HEK293 (cell line): ENCODE data around the gene MRGPRX1.

Experiments used
- CTCF ChIA-PET: fragments of 350-600 bp; formaldehyde crosslinking; extraction: SDS; loops from one replicate; lab custom pipeline; 2021; ENCODE audit warnings: antibody characterized with exemption; lab: Yijun Ruan, JAX
- POLR2A ChIA-PET: fragments of 300-600 bp; formaldehyde crosslinking; extraction: SDS; loops from one replicate; lab custom pipeline; 2020; ENCODE audit warnings: antibody characterized with exemption, inconsistent platforms; lab: Yijun Ruan, JAX
- H3K27ac ChIP-seq: fragments of 200-500 bp; sonication (Bioruptor generic); 2 replicates; pipeline ENCODE4 v1.5.1; 2014; ENCODE audit warnings: low read depth, low read length, control low read depth, inconsistent platforms; ENCODE audit errors: extremely low read depth
- H3K36me3 ChIP-seq, 2 experiments: fragments of 200-500 bp in 1 of 2; sonication (Bioruptor generic) in 1 of 2; 1 replicate in 1 of 2; 2 replicates in 1 of 2; pipeline ENCODE4 v1.5.1; 2014 to 2017; ENCODE audit warnings: inconsistent platforms in 2 of 2, low read length in 2 of 2; ENCODE audit not compliant: control insufficient read depth in 2 of 2, insufficient read depth in 1 of 2
- H3K4me1 ChIP-seq: fragments of 200-500 bp; sonication (Bioruptor generic); 2 replicates; pipeline ENCODE4 v1.5.1; 2014; ENCODE audit warnings: mild to moderate bottlenecking, low read length, inconsistent platforms; ENCODE audit not compliant: control insufficient read depth, insufficient read depth
- H3K4me3 ChIP-seq: 2 replicates; pipeline ENCODE4 v1.5.1; 2011; ENCODE audit warnings: low read depth, mild to moderate bottlenecking, control low read depth, low read length, moderate library complexity
- H3K9me3 ChIP-seq: fragments of 200-500 bp; sonication (Bioruptor generic); 2 replicates; pipeline ENCODE4 v1.5.1; 2014; ENCODE audit warnings: low read depth, low read length, inconsistent platforms; ENCODE audit not compliant: control insufficient read depth, insufficient read depth
- EGR2 ChIP-seq: fragments of 450-650 bp; formaldehyde crosslinking; IDR thresholded peaks from 2 replicates; pipeline ENCODE4 v1.5.1; 2016; ENCODE audit warnings: low read depth, missing biosample characterization, missing genetic modification characterization
- HIC1 ChIP-seq: fragments of 450-650 bp; formaldehyde crosslinking; IDR thresholded peaks from 2 replicates; pipeline ENCODE4 v1.5.1; 2016; ENCODE audit warnings: missing biosample characterization, missing genetic modification characterization
- KLF10 ChIP-seq: fragments of 450-650 bp; IDR thresholded peaks from 2 replicates; pipeline ENCODE4 v1.5.1; 2018; ENCODE audit warnings: missing biosample characterization, mild to moderate bottlenecking, missing genetic modification characterization
- KLF7 ChIP-seq: fragments of 450-650 bp; formaldehyde crosslinking; IDR thresholded peaks from 2 replicates; pipeline ENCODE4 v1.5.1; 2016; ENCODE audit warnings: missing biosample characterization, missing genetic modification characterization, borderline replicate concordance
- MEIS1 ChIP-seq: sonication (generic); formaldehyde crosslinking; IDR thresholded peaks from 2 replicates; pipeline ENCODE4 v1.8.1; 2022; ENCODE audit warnings: missing genetic modification reagents, mild to moderate bottlenecking, borderline replicate concordance
- MZF1 ChIP-seq: fragments of 450-650 bp; formaldehyde crosslinking; IDR thresholded peaks from 2 replicates; pipeline ENCODE4 v1.5.1; 2017; ENCODE audit warnings: missing biosample characterization, missing genetic modification characterization, borderline replicate concordance
- PRDM10 ChIP-seq: fragments of 450-650 bp; formaldehyde crosslinking; IDR thresholded peaks from 2 replicates; pipeline ENCODE4 v1.5.1; 2016; ENCODE audit warnings: missing biosample characterization, missing genetic modification characterization
- REPIN1 ChIP-seq: fragments of 450-650 bp; formaldehyde crosslinking; IDR thresholded peaks from 2 replicates; pipeline ENCODE4 v1.5.1; 2017; ENCODE audit warnings: missing biosample characterization, missing genetic modification characterization, low read depth
- TCF7L2 ChIP-seq: IDR thresholded peaks from 2 replicates; pipeline ENCODE4 v1.6.1; 2011; ENCODE audit warnings: low read depth, mild to moderate bottlenecking, inconsistent platforms, low read length, moderate library complexity, borderline replicate concordance
- ZNF184 ChIP-seq: fragments of 450-650 bp; IDR thresholded peaks from 2 replicates; pipeline ENCODE4 v1.5.1; 2018; ENCODE audit warnings: missing biosample characterization, mild to moderate bottlenecking, missing genetic modification characterization
- ZNF221 ChIP-seq: fragments of 450-650 bp; formaldehyde crosslinking; IDR thresholded peaks from 2 replicates; pipeline ENCODE4 v1.5.1; 2017; ENCODE audit warnings: missing biosample characterization, missing genetic modification characterization, borderline replicate concordance
- ZNF391 ChIP-seq: fragments of 450-650 bp; formaldehyde crosslinking; IDR thresholded peaks from 2 replicates; pipeline ENCODE4 v1.5.1; 2016; ENCODE audit warnings: low read depth, missing biosample characterization, missing genetic modification characterization, borderline replicate concordance
- ZNF449 ChIP-seq: fragments of 450-650 bp; formaldehyde crosslinking; IDR thresholded peaks from 2 replicates; pipeline ENCODE4 v1.5.1; 2017; ENCODE audit warnings: missing biosample characterization, mild to moderate bottlenecking, missing genetic modification characterization, moderate library complexity
- ZNF513 ChIP-seq: fragments of 450-650 bp; IDR thresholded peaks from 2 replicates; pipeline ENCODE4 v1.5.1; 2018; ENCODE audit warnings: missing biosample characterization, missing genetic modification characterization
- ZNF549 ChIP-seq: fragments of 450-650 bp; IDR thresholded peaks from 2 replicates; pipeline ENCODE4 v1.5.1; 2018; ENCODE audit warnings: missing biosample characterization, missing genetic modification characterization, mild to moderate bottlenecking, inconsistent platforms, moderate library complexity
- ZNF555 ChIP-seq: fragments of 450-650 bp; formaldehyde crosslinking; conservative IDR thresholded peaks from 2 replicates; pipeline ENCODE4 v1.5.1; 2017; ENCODE audit warnings: missing biosample characterization, mild to moderate bottlenecking, missing genetic modification characterization, inconsistent platforms
- ZNF629 ChIP-seq: fragments of 450-650 bp; formaldehyde crosslinking; IDR thresholded peaks from 2 replicates; pipeline ENCODE4 v1.5.1; 2017; ENCODE audit warnings: missing biosample characterization, missing genetic modification characterization
- ZNF660 ChIP-seq: fragments of 450-650 bp; IDR thresholded peaks from 2 replicates; pipeline ENCODE4 v1.5.1; 2018; ENCODE audit warnings: missing biosample characterization, mild to moderate bottlenecking, missing genetic modification characterization
- ZNF701 ChIP-seq: fragments of 450-650 bp; formaldehyde crosslinking; IDR thresholded peaks from 2 replicates; pipeline ENCODE4 v1.5.1; 2016; ENCODE audit warnings: missing biosample characterization, missing genetic modification characterization
- TF ChIP-seq, protein P1 (sequence below): IDR thresholded peaks from 2 replicates; pipeline ENCODE4 v1.6.1; 2011; ENCODE audit warnings: mild to moderate bottlenecking, low read depth, low read length, borderline replicate concordance

MRGPRX1 gene

DNA sequence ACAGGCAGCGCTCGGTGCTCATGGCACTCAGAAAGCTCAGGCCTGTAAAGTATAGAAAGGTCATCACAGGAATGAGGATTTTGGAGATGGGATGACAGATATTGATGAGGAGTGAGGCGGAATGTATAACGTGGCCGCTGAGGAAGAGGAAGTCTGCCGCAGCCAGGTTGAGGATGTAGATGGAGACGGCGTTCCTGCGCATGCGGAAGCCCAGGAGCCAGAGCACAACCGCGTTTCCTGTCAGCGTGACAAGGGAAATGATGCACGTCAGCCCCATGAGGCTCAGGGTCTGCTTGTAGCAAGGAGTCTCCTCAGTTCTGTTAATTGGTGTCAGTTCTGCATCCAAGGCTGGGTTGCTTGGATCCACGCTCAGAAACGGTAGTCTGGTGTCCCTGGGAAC is 33.1 kb upstream of the MRGPRX1 start:
- ChIA-PET POLR2A (no interaction called here), CTCF (interaction anchor here (0.5 kb wide), 1 partner anchor 1740 kb away, joined by 4 read pairs; no protein-coding TSS in a partner anchor)
- no peak for TF ChIP-seq MZF1 (tag by site-specific recombination)
- no peak for TF ChIP-seq ZNF184
- TF ChIP-seq ZNF629 (tag by site-specific recombination): no peak
- TF ChIP-seq ZNF391 (tag by site-specific recombination): no peak
- TF ChIP-seq PRDM10 (tag by site-specific recombination): no peak
- TF ChIP-seq MEIS1 (CRISPR knock-in tag): no peak
- TF ChIP-seq ZNF701 (tag by site-specific recombination): no peak
- no peak for TF ChIP-seq ZNF513 (tag by site-specific recombination)
- no peak for TF ChIP-seq HIC1 (tag by site-specific recombination)
- TF ChIP-seq KLF7 (tag by site-specific recombination): no peak
- TF ChIP-seq REPIN1 (tag by site-specific recombination): no peak
- TF ChIP-seq, protein P1, sequence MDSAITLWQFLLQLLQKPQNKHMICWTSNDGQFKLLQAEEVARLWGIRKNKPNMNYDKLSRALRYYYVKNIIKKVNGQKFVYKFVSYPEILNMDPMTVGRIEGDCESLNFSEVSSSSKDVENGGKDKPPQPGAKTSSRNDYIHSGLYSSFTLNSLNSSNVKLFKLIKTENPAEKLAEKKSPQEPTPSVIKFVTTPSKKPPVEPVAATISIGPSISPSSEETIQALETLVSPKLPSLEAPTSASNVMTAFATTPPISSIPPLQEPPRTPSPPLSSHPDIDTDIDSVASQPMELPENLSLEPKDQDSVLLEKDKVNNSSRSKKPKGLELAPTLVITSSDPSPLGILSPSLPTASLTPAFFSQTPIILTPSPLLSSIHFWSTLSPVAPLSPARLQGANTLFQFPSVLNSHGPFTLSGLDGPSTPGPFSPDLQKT: no peak
- TF ChIP-seq ZNF221 (tag by site-specific recombination): no peak
- no peak for TF ChIP-seq ZNF549 (tag by site-specific recombination)
- no peak for TF ChIP-seq EGR2 (tag by site-specific recombination)
- no peak for TF ChIP-seq ZNF660 (tag by site-specific recombination)
- TF ChIP-seq TCF7L2: no peak
- TF ChIP-seq KLF10 (tag by site-specific recombination): no peak
- TF ChIP-seq ZNF449 (tag by site-specific recombination): no peak
- no peak for TF ChIP-seq ZNF555 (tag by site-specific recombination)
- H3K4me1 ChIP-seq: no peaks in the 10 kb centered on the region
- no peak overlapping the region for H3K4me3 ChIP-seq
- H3K36me3 ChIP-seq: no peaks in the 10 kb centered on the region
- H3K27ac ChIP-seq: no peak overlapping the region
- H3K9me3 ChIP-seq: no peaks in the 10 kb centered on the region
